Daoy (cell line): ENCODE measurements around the gene P2RY11. TPM values are rescaled to one million over a fixed set of nuclear protein-coding genes. Genes with fewer than 3 reads are reported as not detected.
A peak's percentile ranks its signal among the peaks of the same experiment; 100 is the strongest.

Experiments
- DNase-seq: peaks from one replicate; pipeline ENCODE4 v3.0.0-alpha.2; 2015; ENCODE audit warnings: low read depth
- total RNA-seq: library from RNA; depleted of rRNA; stranded (reverse); fragments of >200 nt; shearing (Covaris generic); gene quantifications from 2 replicates; pipeline ENCODE4 v1.2.3, GENCODE V29; 2014

Gene P2RY11
- total RNA-seq, 1 experiment from 2014 or later: 3.4 TPM

- peak; percentile 9 for DNase-seq
Observed at GRCh38 chr19:10093295-10094186, 18.0 kb upstream of the P2RY11 start.

- no peak for DNase-seq
Observed at GRCh38 chr19:10095622-10095947, 15.9 kb upstream of the P2RY11 start.

GRCh38 chr19:10095948-10096614 is 15.4 kb upstream of the P2RY11 start:
- peak; percentile 97 for DNase-seq

GRCh38 chr19:10096615-10096963 is 14.9 kb upstream of the P2RY11 start:
- no peak for DNase-seq

- no peak for DNase-seq
Observed at GRCh38 chr19:10100163-10100785, 11.2 kb upstream of the P2RY11 start.

GRCh38 chr19:10102787-10103236 is 8.7 kb upstream of the P2RY11 start:
- DNase-seq: no peak

GRCh38 chr19:10104130-10104513 is 7.4 kb upstream of the P2RY11 start:
- no peak for DNase-seq

GRCh38 chr19:10104665-10105508 is 6.6 kb upstream of the P2RY11 start:
- DNase-seq: no peak

- DNase-seq: no peak
Observed at GRCh38 chr19:10105509-10106099, 5.9 kb upstream of the P2RY11 start.

GRCh38 chr19:10106100-10106936 is 5.2 kb upstream of the P2RY11 start, which contains the start of gene PPAN:
Gene PPAN, plus strand, starts transcription at chr19:10106362. Its CDS starts 33 bp downstream, at chr19:10106395.
- DNase-seq: peak; percentile 99

- DNase-seq: no peak
Observed at GRCh38 chr19:10107254-10107653, 4.2 kb upstream of the P2RY11 start.

- no peak for DNase-seq
Observed at GRCh38 chr19:10107817-10108367, 3.6 kb upstream of the P2RY11 start.

GRCh38 chr19:10109528-10109927 is 2.0 kb upstream of the P2RY11 start:
- no peak for DNase-seq

- no peak for DNase-seq
Observed at GRCh38 chr19:10110076-10110971, 1.2 kb upstream of the P2RY11 start.

GRCh38 chr19:10110972-10111317 is 548 bp upstream of the P2RY11 start:
- no peak for DNase-seq

- DNase-seq: peak; percentile 60
Observed at GRCh38 chr19:10112037-10112761, 706 bp downstream of the P2RY11 start.

- peak; percentile 82 for DNase-seq
Observed at GRCh38 chr19:10112895-10113591, 1.6 kb downstream of the P2RY11 start.

GRCh38 chr19:10113592-10113963 is 2.1 kb downstream of the P2RY11 start:
- DNase-seq: peak; percentile 43
